HG02763 (cell line): ENCODE results near the gene OR2AG2.
"Not testable (repeated sequence)": the region's sequence is repeated elsewhere in the genome, so short reads cannot be mapped to it uniquely, and the experiment has no call there.

Source experiments
- ATAC-seq: cut with Tn5 transposase; IDR thresholded peaks from one replicate; pipeline ENCODE4 v1.9.1; 2021; ENCODE audit warnings: mild to moderate bottlenecking, moderate library complexity; ENCODE audit not compliant: unreplicated experiment

Gene OR2AG2, protein sequence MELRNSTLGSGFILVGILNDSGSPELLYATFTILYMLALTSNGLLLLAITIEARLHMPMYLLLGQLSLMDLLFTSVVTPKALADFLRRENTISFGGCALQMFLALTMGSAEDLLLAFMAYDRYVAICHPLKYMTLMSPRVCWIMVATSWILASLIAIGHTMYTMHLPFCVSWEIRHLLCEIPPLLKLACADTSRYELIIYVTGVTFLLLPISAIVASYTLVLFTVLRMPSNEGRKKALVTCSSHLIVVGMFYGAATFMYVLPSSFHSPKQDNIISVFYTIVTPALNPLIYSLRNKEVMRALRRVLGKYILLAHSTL

GRCh38 chr11:6771926-6772893 lies at the start of gene OR2AG2:
TSS of gene OR2AG2 (minus strand) at chr11:6771976. CDS start at chr11:6768957, 3,019 bp downstream.
- ATAC-seq, result peak; percentile 82

- no peak for ATAC-seq
Measured at GRCh38 chr11:6818967-6819366, 47.2 kb upstream of the OR2AG2 start.

DNA sequence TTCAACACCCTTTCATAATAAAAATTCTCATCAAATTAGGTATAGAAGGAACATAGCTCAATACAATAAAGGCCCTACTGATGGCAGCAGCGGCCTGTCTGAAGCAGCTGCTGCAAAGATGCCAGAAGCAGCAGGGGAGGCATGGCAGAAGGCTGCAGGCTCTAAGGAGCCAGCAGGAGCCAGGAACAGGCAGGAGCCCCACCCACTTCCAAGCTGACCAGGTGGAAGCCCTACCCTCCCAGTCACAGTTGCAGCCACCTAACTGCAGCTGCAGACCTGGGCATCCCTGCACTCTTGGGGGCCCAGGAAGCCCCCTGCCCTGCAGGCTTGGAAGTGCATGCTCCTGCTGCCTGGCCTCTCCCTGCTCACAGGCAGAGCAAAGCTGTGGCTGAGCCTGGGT lies 45.9 kb upstream of the OR2AG2 start:
- no peak for ATAC-seq

DNA sequence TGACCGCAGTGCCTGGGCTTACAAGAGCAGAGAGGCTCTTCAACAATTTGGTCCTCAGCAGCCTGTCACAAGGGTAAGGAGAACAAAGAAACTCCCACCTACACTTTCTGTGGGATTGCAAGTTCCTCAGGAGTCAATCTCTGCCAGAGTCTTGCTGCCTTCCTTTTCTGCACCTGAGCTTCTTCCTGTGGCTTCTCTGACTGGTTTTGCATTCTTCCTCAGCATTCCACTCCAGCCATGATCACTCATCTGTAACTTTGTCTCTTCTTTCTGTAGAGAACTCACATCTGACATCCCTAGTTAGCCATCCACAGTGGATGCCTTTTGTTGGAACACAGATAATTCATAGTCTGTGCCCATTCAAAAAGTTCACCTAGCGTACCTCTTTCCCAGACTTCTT lies 41.9 kb upstream of the OR2AG2 start:
- no peak for ATAC-seq

GRCh38 chr11:6812390-6813005 lies 40.7 kb upstream of the OR2AG2 start:
- ATAC-seq, result peak; percentile 53

DNA sequence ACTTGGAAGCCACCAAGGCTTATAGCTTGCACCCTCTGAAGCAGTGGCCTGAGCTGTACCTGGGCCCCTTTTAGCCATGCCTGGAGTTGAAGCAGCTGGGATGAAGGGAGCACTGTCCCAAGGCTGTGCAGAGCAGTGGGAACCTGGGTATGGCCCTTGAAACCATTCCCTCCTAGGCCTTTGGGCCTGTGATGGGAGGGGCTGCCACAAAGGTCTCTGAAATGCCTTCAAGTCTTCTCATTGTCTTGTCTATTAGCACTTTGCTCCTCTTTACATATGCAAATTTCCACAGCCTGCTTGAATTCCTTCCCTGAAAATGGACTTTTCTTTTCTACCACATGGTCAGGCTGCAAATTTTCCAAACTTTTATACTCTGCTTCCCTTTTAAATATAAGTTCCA lies 29.3 kb upstream of the OR2AG2 start:
- not testable (repeated sequence) for ATAC-seq

- ATAC-seq, result no peak
Measured at GRCh38 chr11:6799402-6799801, 27.6 kb upstream of the OR2AG2 start, which contains the start of gene OR6A2. TSS of gene OR6A2 (minus strand) at chr11:6799689. CDS start at chr11:6795708, 3,981 bp downstream.

- no peak for ATAC-seq
Measured at GRCh38 chr11:6794639-6795038, 22.9 kb upstream of the OR2AG2 start.

GRCh38 chr11:6790546-6790945 lies 18.8 kb upstream of the OR2AG2 start:
- ATAC-seq, result no peak

GRCh38 chr11:6782720-6783119 lies 10.9 kb upstream of the OR2AG2 start, which contains the start of gene OR2AG1:
TSS of gene OR2AG1 (plus strand) at chr11:6783020. CDS start at chr11:6785038, 2,018 bp downstream.
- no peak for ATAC-seq

- ATAC-seq, result no peak
Measured at GRCh38 chr11:6780829-6781228, 9.1 kb upstream of the OR2AG2 start.

- ATAC-seq, result no peak
Measured at GRCh38 chr11:6778518-6778917, 6.7 kb upstream of the OR2AG2 start.

DNA sequence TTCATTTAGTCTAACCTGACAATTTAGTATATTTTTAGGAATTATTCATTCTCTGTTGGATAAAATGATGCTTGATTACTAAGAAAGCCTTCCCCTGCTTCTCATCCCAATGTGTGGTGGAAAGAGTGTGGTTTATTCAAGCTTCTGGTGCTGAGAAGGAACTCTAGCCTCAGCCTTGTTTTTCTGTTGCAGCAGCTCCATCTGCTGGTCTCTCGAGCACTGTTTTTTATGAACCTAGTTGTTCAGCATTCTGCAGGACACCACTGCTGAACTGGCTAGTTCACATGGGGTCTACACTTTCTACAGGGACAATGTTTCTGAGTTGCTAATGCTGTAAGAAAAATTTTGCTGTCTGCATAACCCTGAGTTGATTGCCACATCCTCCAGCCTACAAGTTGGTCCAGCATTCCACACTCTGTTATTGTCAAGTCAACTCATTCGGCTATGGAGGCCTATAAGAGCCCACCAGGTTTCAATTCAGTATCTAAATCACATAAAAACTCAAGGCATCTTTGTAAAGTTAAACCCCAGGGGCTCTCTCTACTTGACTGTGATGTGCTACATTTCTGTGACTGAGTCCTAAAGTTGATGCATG lies 14.3 kb downstream of the OR2AG2 start:
- ATAC-seq, result no peak

DNA sequence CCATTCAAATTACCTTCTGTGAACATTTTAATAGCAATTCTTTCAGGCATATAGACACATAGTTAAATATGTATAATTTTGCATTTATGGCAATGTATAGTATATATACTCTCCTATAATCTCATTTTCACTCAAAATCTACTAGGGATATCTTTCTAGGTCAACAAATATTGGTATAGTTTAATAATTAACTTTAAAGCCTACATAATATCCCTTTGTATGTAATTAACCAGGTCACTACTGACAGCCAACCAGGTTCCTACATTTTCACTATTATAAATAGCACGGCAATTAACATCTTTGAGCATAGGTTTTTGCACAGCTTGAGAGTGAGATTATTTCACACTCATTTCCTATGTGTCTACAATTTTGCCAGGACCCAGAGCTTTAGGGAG lies 15.8 kb downstream of the OR2AG2 start:
- ATAC-seq, result no peak

DNA sequence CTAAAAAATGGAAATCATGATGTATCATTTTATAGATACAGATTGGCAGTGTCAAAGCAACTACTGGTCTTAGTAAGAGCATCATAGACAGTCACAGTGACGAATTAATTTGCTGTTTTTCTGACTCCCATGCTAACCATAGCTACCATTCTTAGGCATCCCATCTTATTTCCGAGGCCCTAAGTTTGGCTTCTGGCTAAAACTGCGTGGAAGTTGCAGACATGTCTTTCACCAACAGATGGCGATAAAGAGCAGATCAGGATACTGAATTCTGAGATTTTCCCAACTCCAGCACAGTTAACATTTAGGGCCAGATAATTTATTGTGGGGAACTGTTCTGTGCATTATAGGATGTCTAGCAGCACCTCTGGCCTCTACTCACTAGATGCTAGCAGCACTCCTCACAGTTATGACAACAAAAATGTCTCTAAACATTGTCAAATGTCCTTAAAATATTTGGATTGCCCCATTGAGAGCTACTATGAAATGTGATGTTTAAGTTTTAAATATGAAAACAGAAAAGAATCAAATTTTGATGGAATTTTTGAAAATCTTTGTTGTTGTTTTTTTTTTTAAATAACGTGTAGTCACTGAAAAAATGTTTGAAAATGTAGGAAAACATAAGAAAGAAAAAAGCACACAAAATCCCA lies 16.3 kb downstream of the OR2AG2 start:
- no peak for ATAC-seq

DNA sequence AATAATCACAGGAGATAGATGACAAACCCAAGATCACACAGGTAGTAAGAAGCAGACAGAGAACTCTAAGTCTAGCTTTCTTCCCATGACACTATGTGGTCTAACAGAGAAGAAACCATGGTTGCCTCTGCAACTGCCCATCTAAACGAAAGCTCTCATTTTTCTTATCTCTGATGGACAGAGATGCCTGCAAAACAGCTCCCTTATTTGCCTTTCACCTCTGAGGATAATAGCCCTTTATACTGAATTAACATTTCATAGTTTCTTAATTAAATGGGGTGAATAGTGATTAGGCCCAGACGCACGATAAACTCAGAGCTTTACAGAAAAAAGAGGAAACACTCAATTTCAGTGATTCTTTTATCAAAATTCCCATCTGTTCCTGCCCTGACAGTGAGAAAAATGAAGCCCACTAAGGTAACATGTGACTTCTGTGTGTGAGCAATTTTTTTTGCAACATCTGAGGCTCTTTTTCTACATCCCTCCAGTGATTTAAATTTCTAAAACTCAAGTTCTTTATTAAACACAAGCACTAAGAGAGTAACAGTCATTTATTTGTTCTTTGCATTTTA lies 24.6 kb downstream of the OR2AG2 start:
- ATAC-seq, result no peak

DNA sequence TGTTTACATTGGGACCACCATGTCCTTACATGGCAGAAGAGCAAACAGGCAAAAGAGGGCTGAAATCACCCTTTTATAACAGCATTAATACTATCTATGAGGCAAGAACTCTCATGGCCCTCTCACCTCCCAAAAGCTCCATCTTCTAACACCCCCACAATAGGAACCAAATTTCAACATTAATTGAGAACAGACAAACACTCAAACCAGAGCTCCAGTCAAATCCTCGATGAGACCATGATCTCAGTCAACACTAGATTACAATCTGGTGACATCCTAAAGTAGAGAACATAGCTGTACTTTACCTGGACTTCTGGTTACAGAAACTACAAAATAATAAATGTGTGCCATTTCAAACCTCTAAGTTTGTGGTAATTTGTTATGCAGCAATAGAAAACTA lies 25.1 kb downstream of the OR2AG2 start:
- ATAC-seq, result no peak

DNA sequence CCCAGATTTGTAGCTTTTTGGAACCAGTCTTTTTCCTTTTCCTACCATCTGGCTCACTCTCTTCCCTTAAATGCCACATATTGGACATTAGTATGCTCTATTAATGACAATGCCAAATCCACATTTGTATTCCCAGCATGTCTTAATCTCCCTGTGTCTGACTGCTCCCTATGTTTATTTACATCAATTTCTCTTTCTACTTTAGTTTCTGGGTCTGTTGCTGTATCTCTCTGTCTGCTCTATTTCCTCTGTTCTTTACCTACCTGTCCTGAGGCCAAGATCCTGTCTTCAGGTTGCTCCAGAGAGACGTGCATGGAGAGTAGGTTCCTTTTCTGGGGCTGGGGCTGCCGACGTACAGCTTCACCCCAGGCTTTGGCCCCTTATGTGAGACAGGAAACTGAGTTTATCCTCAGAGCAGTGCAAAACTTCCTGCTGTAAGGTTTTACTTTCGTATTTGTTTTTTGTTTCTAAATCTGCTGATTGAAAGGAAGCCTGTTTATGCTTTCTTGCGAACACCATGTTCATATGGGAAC lies 25.6 kb downstream of the OR2AG2 start:
- peak; percentile 82 for ATAC-seq

- ATAC-seq, result peak; percentile 62
Measured at GRCh38 chr11:6745465-6746015, 26.2 kb downstream of the OR2AG2 start.
